H1 (cell line): Measurements from ENCODE around the gene GANAB.

ENCODE experiments used
- CTCF ChIP-seq, 3 experiments: IDR thresholded peaks; 1 replicate in 2 of 3; 2 replicates in 1 of 3; pipeline versions ENCODE4 v1.5.1 to v1.6.1; 2011; ENCODE audit warnings: low read length in 3 of 3, mild to moderate bottlenecking in 3 of 3, inconsistent platforms in 2 of 3, low read depth in 1 of 3, moderate library complexity in 1 of 3; ENCODE audit not compliant: insufficient read depth in 1 of 3; ENCODE audit errors: control extremely low read depth in 1 of 3
- EZH2 ChIP-seq: fragments of 200-600 bp; sonication (generic); IDR thresholded peaks from 2 replicates; pipeline ENCODE4 v1.7.1; 2012; ENCODE audit warnings: low read depth, mild to moderate bottlenecking, moderate library complexity, low read length, inconsistent platforms; ENCODE audit not compliant: severe bottlenecking
- PHF8 ChIP-seq: fragments of 200-600 bp; sonication (generic); conservative IDR thresholded peaks from 2 replicates; pipeline ENCODE4 v1.7.1; 2012; ENCODE audit warnings: low read depth, mild to moderate bottlenecking, inconsistent platforms, low read length, moderate library complexity
- POLR2A ChIP-seq, 2 experiments: IDR thresholded peaks; 1 replicate in 1 of 2; 2 replicates in 1 of 2; pipeline ENCODE4 v1.6.1; 2011; ENCODE audit warnings: low read depth in 2 of 2, low read length in 2 of 2, mild to moderate bottlenecking in 2 of 2; ENCODE audit errors: control extremely low read depth in 1 of 2
- POLR2AphosphoS5 ChIP-seq: IDR thresholded peaks from 2 replicates; pipeline ENCODE4 v1.6.1; 2011; ENCODE audit warnings: low read depth, low read length
- RBBP5 ChIP-seq: IDR thresholded peaks from 2 replicates; pipeline ENCODE4 v1.7.1; 2012; ENCODE audit warnings: low read depth, mild to moderate bottlenecking, inconsistent platforms, low read length, moderate library complexity, borderline replicate concordance
- RFX5 ChIP-seq: IDR thresholded peaks from 2 replicates; pipeline ENCODE4 v1.6.1; 2011; ENCODE audit warnings: low read depth, low read length, improper control_type of control experiment, borderline replicate concordance
- USF2 ChIP-seq: IDR thresholded peaks from 2 replicates; pipeline ENCODE4 v1.6.1; 2011; ENCODE audit warnings: low read length, improper control_type of control experiment
- YY1 ChIP-seq: IDR thresholded peaks from 2 replicates; pipeline ENCODE4 v1.6.1; 2011; ENCODE audit warnings: low read depth, mild to moderate bottlenecking, low read length

GRCh38 chr11:62621567-62622470 lies 24.6 kb downstream of the GANAB start, which contains the start of gene B3GAT3:
- TF ChIP-seq CTCF (IDR thresholded peaks at IDR 0.05; ENCODE audit: control extremely low read depth in 1 of 3, insufficient read depth in 1 of 3, low read depth in 1 of 3, low read length in 3 of 3), result peak in 1 of 3 experiments; percentile 7; a peak in 1 of 4 replicates
- no peak for TF ChIP-seq RFX5
- no peak for TF ChIP-seq EZH2
- TF ChIP-seq USF2, result no peak; the same call in 1 of the 2 replicates
- TF ChIP-seq POLR2A (IDR thresholded peaks at IDR 0.05; ENCODE audit: control extremely low read depth in 1 of 2, low read depth in 2 of 2, low read length in 2 of 2), result peak in 1 of 2 experiments; percentile 96; a peak in 2 of 3 replicates
- TF ChIP-seq PHF8, result peak; percentile 91
- peak; percentile 87 for TF ChIP-seq POLR2AphosphoS5
- TF ChIP-seq YY1, result peak; percentile 77
- 0 out of 2 replicates have a peak, but pooled peaks have one; percentile 74 for TF ChIP-seq RBBP5
